ENCODE results near the gene PTDSS2. TPM values are rescaled to one million over a fixed set of nuclear protein-coding genes. Genes with fewer than 3 reads are reported as not detected.

The PTDSS2 gene
- total and polyA plus RNA-seq, 2 donors (not counting 1 experiment from before 2014, with no cell fraction given), result 22.1 to 29.0 TPM

GRCh38 chr11:496834-497564 lies 46.9 kb downstream of the PTDSS2 start:
- ATAC-seq (ENCODE audit: low read depth) (no peak), DNase-seq (peak; percentile 22)
- H3K27ac Mint-ChIP-seq, result peak overlapping the region; percentile 41
- Histone ChIP-seq H3K27ac (ENCODE audit: low read length in 2 of 2) (no peak overlapping the region), H3K4me2 (replicated peaks; ENCODE audit: low read depth, low read length, poor library complexity, severe bottlenecking) (no peak overlapping the region), H2AFZ (ENCODE audit: insufficient read depth, low read depth, low read length, poor library complexity, severe bottlenecking) (no peak overlapping the region), H4K20me1 (ENCODE audit: control insufficient read depth, insufficient read depth, low read length, poor library complexity, severe bottlenecking) (peaks cover 40% of the 10 kb centered on the region), H3K79me2 (ENCODE audit: control insufficient read depth, insufficient read depth, low read length) (peaks cover 9% of the 10 kb centered on the region), H3K36me3 (replicated peaks in 1 of 2; ENCODE audit: control extremely low read depth in 1 of 2, control insufficient read depth in 1 of 2, extremely low read depth in 1 of 2, insufficient read depth in 2 of 2, low read length in 1 of 2) (peaks cover 0 to 62% of the 10 kb centered on the region in 2 experiments), H3K9me3 (ENCODE audit: control extremely low read depth in 1 of 3, control insufficient read depth in 2 of 3, insufficient read depth in 1 of 3, low read length in 2 of 3) (peaks cover 0 to 7% (median 0%) of the 10 kb centered on the region in 3 donors), H3K27me3 (replicated peaks in 1 of 4; ENCODE audit: control extremely low read depth in 1 of 4, control insufficient read depth in 3 of 4, insufficient read depth in 4 of 4, low read length in 3 of 4) (no peaks in the 10 kb centered on the region), H3K4me1 (ENCODE audit: control insufficient read depth in 2 of 2, insufficient read depth in 2 of 2, low read length in 2 of 2) (peaks cover 0 to 4% of the 10 kb centered on the region in 2 donors), H3K9ac (ENCODE audit: low read length) (no peak overlapping the region), H3K4me3 (ENCODE audit: control extremely low read depth in 1 of 5, extremely low read depth in 1 of 5, insufficient read depth in 1 of 5, low read depth in 2 of 5, low read length in 4 of 5) (no peak overlapping the region)
- CTCF ChIA-PET, result no interaction called here
- WGBS (ENCODE audit: insufficient coverage), result 97% methylated on average over 34 of the region's 34 CpGs
- intact Hi-C loops (cut with micrococcal nuclease), result no loop called here
- TF ChIP-seq CTCF (IDR thresholded peaks at IDR 0.05) (no peak), EZH2 (IDR thresholded peaks at IDR 0.05; ENCODE audit: borderline replicate concordance, insufficient read depth, low read depth, low read length, poor library complexity, severe bottlenecking) (no peak)
- no peaks in the 10 kb centered on the region for H3K27me3 Mint-ChIP-seq
- POLR2A ChIA-PET, result no interaction called here
- H3K4me1 Mint-ChIP-seq, result peaks cover 7% of the 10 kb centered on the region
- no peaks in the 10 kb centered on the region for H3K9me3 Mint-ChIP-seq (ENCODE audit: insufficient read depth)
- H3K4me3 Mint-ChIP-seq, result no peak overlapping the region

- Histone ChIP-seq H3K4me1 (ENCODE audit: control insufficient read depth in 2 of 2, insufficient read depth in 2 of 2, low read length in 2 of 2) (peaks cover 0 to 10% of the 10 kb centered on the region in 2 donors), H2AFZ (ENCODE audit: insufficient read depth, low read depth, low read length, poor library complexity, severe bottlenecking) (no peak overlapping the region), H3K36me3 (replicated peaks in 1 of 2; ENCODE audit: control extremely low read depth in 1 of 2, control insufficient read depth in 1 of 2, extremely low read depth in 1 of 2, insufficient read depth in 2 of 2, low read length in 1 of 2) (peaks cover 0 to 62% of the 10 kb centered on the region in 2 experiments), H3K9ac (ENCODE audit: low read length) (no peak overlapping the region), H3K4me2 (replicated peaks; ENCODE audit: low read depth, low read length, poor library complexity, severe bottlenecking) (no peak overlapping the region), H4K20me1 (ENCODE audit: control insufficient read depth, insufficient read depth, low read length, poor library complexity, severe bottlenecking) (peaks cover 47% of the 10 kb centered on the region), H3K79me2 (ENCODE audit: control insufficient read depth, insufficient read depth, low read length) (peaks cover 16% of the 10 kb centered on the region), H3K9me3 (ENCODE audit: control extremely low read depth in 1 of 3, control insufficient read depth in 2 of 3, insufficient read depth in 1 of 3, low read length in 2 of 3) (peaks cover 0 to 7% (median 0%) of the 10 kb centered on the region in 3 donors), H3K4me3 (ENCODE audit: control extremely low read depth in 1 of 5, extremely low read depth in 1 of 5, insufficient read depth in 1 of 5, low read depth in 2 of 5, low read length in 4 of 5) (no peak overlapping the region), H3K27ac (ENCODE audit: low read length in 2 of 2) (no peak overlapping the region), H3K27me3 (replicated peaks in 1 of 4; ENCODE audit: control extremely low read depth in 1 of 4, control insufficient read depth in 3 of 4, insufficient read depth in 4 of 4, low read length in 3 of 4) (no peaks in the 10 kb centered on the region)
- Mint-ChIP-seq H3K27ac (no peak overlapping the region), H3K4me3 (no peak overlapping the region), H3K9me3 (ENCODE audit: insufficient read depth) (no peaks in the 10 kb centered on the region), H3K27me3 (no peaks in the 10 kb centered on the region), H3K4me1 (peaks cover 8% of the 10 kb centered on the region)
- ChIA-PET CTCF (no interaction called here), POLR2A (interaction anchor here (0.9 kb wide), 1 partner anchor 26 kb away, joined by 3 read pairs; no protein-coding TSS in a partner anchor)
- WGBS (ENCODE audit: insufficient coverage), result 98% methylated on average over 30 of the region's 31 CpGs
- ATAC-seq (ENCODE audit: low read depth) (no peak), DNase-seq (peak; percentile 23)
- no peak for TF ChIP-seq EZH2 (IDR thresholded peaks at IDR 0.05; ENCODE audit: borderline replicate concordance, insufficient read depth, low read depth, low read length, poor library complexity, severe bottlenecking)
- no peak for TF ChIP-seq CTCF (IDR thresholded peaks at IDR 0.05)
- intact Hi-C loops (cut with micrococcal nuclease), result no loop called here
These were observed 47.7 kb downstream of the PTDSS2 start for GRCh38 chr11:497565-498296.

Measured in B cell (primary cell).